Duodenal mucosa (tissue), 2 donors: Measurements from ENCODE around the gene PPIL4.
A peak's percentile ranks its signal among the peaks of the same experiment; 100 is the strongest.

Experiments
- H3K27ac ChIP-seq: one replicate; pipeline ENCODE4 v1.7.0; 2013; ENCODE audit warnings: low read depth, low read length
- H3K27me3 ChIP-seq, 2 donors: one replicate each; pipeline ENCODE4 v1.7.0; 2013; ENCODE audit warnings: low read length in 2 of 2, control low read depth in 1 of 2; ENCODE audit not compliant: insufficient read depth in 2 of 2, control insufficient read depth in 1 of 2
- H3K36me3 ChIP-seq, 2 donors: one replicate each; pipeline ENCODE4 v1.7.0; 2013; ENCODE audit warnings: low read length in 2 of 2, control low read depth in 1 of 2; ENCODE audit not compliant: insufficient read depth in 2 of 2, control insufficient read depth in 1 of 2
- H3K4me1 ChIP-seq, 2 donors: one replicate each; pipeline ENCODE4 v1.7.0; 2013; ENCODE audit warnings: low read length in 2 of 2, control low read depth in 1 of 2; ENCODE audit not compliant: insufficient read depth in 2 of 2, control insufficient read depth in 1 of 2
- H3K4me3 ChIP-seq, 2 donors: one replicate each; pipeline ENCODE4 v1.7.0; 2013; ENCODE audit warnings: low read length in 2 of 2, low read depth in 1 of 2
- H3K9ac ChIP-seq, 2 donors: one replicate each; pipeline ENCODE4 v1.7.0; 2013; ENCODE audit warnings: low read length in 2 of 2, low read depth in 1 of 2
- H3K9me3 ChIP-seq, 2 donors: one replicate each; pipeline ENCODE4 v1.7.0; 2013; ENCODE audit warnings: low read length in 2 of 2, control low read depth in 1 of 2; ENCODE audit not compliant: control insufficient read depth in 1 of 2

Gene PPIL4, protein sequence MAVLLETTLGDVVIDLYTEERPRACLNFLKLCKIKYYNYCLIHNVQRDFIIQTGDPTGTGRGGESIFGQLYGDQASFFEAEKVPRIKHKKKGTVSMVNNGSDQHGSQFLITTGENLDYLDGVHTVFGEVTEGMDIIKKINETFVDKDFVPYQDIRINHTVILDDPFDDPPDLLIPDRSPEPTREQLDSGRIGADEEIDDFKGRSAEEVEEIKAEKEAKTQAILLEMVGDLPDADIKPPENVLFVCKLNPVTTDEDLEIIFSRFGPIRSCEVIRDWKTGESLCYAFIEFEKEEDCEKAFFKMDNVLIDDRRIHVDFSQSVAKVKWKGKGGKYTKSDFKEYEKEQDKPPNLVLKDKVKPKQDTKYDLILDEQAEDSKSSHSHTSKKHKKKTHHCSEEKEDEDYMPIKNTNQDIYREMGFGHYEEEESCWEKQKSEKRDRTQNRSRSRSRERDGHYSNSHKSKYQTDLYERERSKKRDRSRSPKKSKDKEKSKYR

GRCh38 chr6:149545754-149546471, at the start of gene PPIL4:
Gene PPIL4 (minus strand): TSS chr6:149546043. CDS start chr6:149546005, 38 bp downstream.
- Histone ChIP-seq H3K27ac (peak within 1 kb of the TSS; percentile 82), H3K4me1 (peaks cover 15 to 18% of the 10 kb centered on the region in 2 donors), H3K4me3 (peak within 1 kb of the TSS; percentile 93 to 100), H3K9ac (peak within 1 kb of the TSS; percentile 97 to 99), H3K27me3 (no peaks in the 10 kb centered on the region), H3K36me3 (peaks cover 0 to under 1% of the 10 kb centered on the region in 2 donors), H3K9me3 (no peaks in the 10 kb centered on the region)

DNA sequence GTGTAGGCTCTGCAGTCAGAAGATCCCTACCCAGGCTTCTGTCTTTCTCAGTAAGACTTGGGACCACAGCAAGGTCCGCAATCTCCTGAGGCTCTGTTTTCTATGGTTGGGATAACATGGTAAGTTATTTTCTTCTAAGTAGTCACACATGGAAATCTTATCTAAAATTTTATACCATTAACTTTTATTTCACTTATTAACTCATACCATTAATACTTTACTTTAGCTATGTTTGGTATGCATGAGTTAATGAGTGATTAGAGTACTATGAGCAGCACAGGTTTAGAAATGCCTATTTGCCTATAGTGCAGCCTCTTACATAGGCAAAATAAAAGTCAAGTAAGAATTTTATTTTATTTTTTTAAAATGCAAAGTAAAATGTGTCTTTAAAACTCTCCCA, 47.6 kb upstream of the PPIL4 start:
- Histone ChIP-seq H3K4me3 (no peak overlapping the region), H3K27ac (no peak overlapping the region), H3K9me3 (no peaks in the 10 kb centered on the region), H3K27me3 (no peaks in the 10 kb centered on the region), H3K9ac (no peak overlapping the region), H3K4me1 (no peaks in the 10 kb centered on the region), H3K36me3 (peaks cover 10 to 50% of the 10 kb centered on the region in 2 donors)

DNA sequence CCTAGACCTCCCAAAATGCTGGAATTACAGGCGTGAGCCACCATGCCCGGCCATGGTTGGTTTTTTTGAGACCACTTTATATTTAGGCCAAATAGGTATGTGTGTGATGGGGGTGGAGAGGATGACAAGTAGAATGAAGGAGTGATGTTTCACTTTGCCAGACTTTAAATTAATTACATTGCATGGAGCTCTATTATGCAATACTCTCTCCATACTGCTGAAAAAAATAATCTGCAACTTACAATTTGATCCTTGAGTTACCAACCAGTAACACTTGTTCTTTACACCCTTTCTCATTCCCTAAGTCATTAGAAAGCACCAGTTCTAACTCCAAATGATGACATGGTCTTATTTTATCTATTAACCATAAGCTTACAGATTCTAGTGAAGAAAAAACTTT, 47.1 kb upstream of the PPIL4 start:
- H3K4me1 ChIP-seq, result no peaks in the 10 kb centered on the region
- H3K36me3 ChIP-seq, result peaks cover 8 to 49% of the 10 kb centered on the region in 2 donors
- no peaks in the 10 kb centered on the region for H3K9me3 ChIP-seq
- no peak overlapping the region for H3K27ac ChIP-seq
- H3K4me3 ChIP-seq, result no peak overlapping the region
- H3K27me3 ChIP-seq, result no peaks in the 10 kb centered on the region
- H3K9ac ChIP-seq, result no peak overlapping the region

GRCh38 chr6:149586149-149586548, 40.3 kb upstream of the PPIL4 start:
- Histone ChIP-seq H3K27ac (no peak overlapping the region), H3K9me3 (no peaks in the 10 kb centered on the region), H3K4me1 (no peaks in the 10 kb centered on the region), H3K36me3 (peaks cover 22 to 37% of the 10 kb centered on the region in 2 donors), H3K4me3 (no peak overlapping the region), H3K27me3 (no peaks in the 10 kb centered on the region), H3K9ac (no peak overlapping the region)

GRCh38 chr6:149581349-149581748, 35.5 kb upstream of the PPIL4 start:
- peaks cover 15 to 45% of the 10 kb centered on the region in 2 donors for H3K36me3 ChIP-seq
- no peaks in the 10 kb centered on the region for H3K4me1 ChIP-seq
- H3K27me3 ChIP-seq, result no peaks in the 10 kb centered on the region
- H3K4me3 ChIP-seq, result no peak overlapping the region
- no peak overlapping the region for H3K9ac ChIP-seq
- no peak overlapping the region for H3K27ac ChIP-seq
- H3K9me3 ChIP-seq, result no peaks in the 10 kb centered on the region

GRCh38 chr6:149580880-149581279, 35.0 kb upstream of the PPIL4 start:
- H3K4me3 ChIP-seq, result no peak overlapping the region
- no peaks in the 10 kb centered on the region for H3K4me1 ChIP-seq
- no peak overlapping the region for H3K9ac ChIP-seq
- peaks cover 11 to 41% of the 10 kb centered on the region in 2 donors for H3K36me3 ChIP-seq
- no peaks in the 10 kb centered on the region for H3K9me3 ChIP-seq
- no peak overlapping the region for H3K27ac ChIP-seq
- H3K27me3 ChIP-seq, result no peaks in the 10 kb centered on the region

DNA sequence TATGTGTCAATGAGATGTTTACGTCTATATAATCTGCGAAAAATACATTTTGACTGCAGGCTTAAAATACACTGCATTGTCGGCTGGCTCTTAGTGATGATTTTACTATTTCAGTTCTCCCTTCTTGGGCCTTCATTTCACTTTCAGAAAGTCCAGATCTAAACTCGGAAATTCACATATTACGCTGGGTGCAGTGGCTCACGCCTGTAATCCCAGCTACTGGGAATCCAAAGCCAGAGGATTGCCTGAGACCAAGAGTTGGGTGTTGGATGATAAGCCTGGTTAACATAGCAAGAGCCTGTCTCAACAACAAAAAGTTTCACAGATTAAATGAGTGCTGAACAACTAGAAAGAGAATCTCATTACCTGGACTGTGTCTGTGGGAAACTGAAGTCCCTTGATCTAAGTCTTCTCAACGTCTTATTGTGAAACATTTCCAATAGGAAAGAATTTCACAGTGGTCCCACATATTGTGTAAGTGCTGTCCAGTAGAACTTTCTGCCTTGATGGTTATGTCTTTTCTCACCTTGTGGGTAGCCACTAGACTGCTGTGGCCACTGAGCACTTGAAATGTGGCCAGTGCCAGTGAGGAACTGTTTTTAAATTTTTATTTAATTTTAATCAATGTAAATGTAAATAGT, 22.2 kb upstream of the PPIL4 start:
- peaks cover 0 to 4% of the 10 kb centered on the region in 2 donors for H3K27me3 ChIP-seq
- H3K27ac ChIP-seq, result no peak overlapping the region
- no peaks in the 10 kb centered on the region for H3K9me3 ChIP-seq
- peaks cover 5 to 11% of the 10 kb centered on the region in 2 donors for H3K4me1 ChIP-seq
- H3K4me3 ChIP-seq, result peak overlapping the region in 1 of 2 donors; percentile 89
- no peak overlapping the region for H3K9ac ChIP-seq
- no peaks in the 10 kb centered on the region for H3K36me3 ChIP-seq

- H3K4me3 ChIP-seq, result peak overlapping the region; percentile 89 to 90
- no peaks in the 10 kb centered on the region for H3K9me3 ChIP-seq
- H3K27ac ChIP-seq, result no peak overlapping the region
- no peaks in the 10 kb centered on the region for H3K36me3 ChIP-seq
- peaks cover 5 to 11% of the 10 kb centered on the region in 2 donors for H3K4me1 ChIP-seq
- H3K27me3 ChIP-seq, result peaks cover 0 to 4% of the 10 kb centered on the region in 2 donors
- peak overlapping the region; percentile 86 for H3K9ac ChIP-seq
Observed at GRCh38 chr6:149567194-149567586, 21.3 kb upstream of the PPIL4 start.

DNA sequence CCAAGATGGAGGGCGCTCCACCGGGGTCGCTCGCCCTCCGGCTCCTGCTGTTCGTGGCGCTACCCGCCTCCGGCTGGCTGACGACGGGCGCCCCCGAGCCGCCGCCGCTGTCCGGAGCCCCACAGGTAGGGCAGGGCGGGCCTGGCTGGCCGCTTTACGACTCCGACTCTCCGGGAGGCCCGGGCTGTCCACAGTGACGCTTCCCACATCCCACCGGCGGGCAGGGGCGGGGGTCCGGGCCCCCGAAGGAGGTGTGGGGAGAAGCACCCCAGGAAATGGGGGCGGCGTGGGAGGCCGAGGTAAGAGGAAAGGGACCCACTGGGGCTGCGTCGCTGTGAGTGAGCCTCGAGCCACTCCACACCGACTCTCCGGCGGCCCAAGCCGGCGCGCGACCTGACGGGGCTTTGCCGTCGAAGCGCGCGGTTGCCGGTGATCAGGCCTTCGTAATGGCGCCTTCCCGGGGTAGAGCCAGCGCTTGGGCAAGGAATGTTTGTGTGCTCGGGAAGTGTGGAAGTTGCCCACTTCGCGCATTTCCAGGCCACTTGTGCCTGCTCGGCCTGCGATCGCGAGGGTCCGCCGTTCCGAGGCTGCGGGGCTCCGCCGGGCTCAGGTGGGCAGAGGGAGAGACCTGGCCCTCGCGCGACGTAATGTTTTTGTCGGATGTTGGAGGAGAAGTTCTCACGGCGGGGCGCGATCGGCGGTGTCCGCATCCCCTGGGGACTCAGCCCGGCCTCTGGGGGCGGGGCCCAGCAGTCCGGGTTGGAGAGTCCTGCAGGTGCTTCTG, 20.8 kb upstream of the PPIL4 start:
- Histone ChIP-seq H3K27ac (peak overlapping the region; percentile 90), H3K9me3 (no peaks in the 10 kb centered on the region), H3K27me3 (peaks cover 0 to 4% of the 10 kb centered on the region in 2 donors), H3K9ac (peak overlapping the region; percentile 86), H3K36me3 (no peaks in the 10 kb centered on the region), H3K4me1 (peaks cover 5 to 11% of the 10 kb centered on the region in 2 donors), H3K4me3 (peak overlapping the region; percentile 89 to 90)
